Naive thymus-derived CD4-positive, alpha-beta T cell (primary cell): Measurements from ENCODE around the gene MYBPC1. TPM values are rescaled to one million over a fixed set of nuclear protein-coding genes. Genes with fewer than 3 reads are reported as not detected.
"Not testable (repeated sequence)": the region's sequence is repeated elsewhere in the genome, so short reads cannot be mapped to it uniquely, and the experiment has no call there.

Experiments used
- ATAC-seq: fragments of 150-1000 bp; cut with Tn5 transposase; 2 replicates; pipeline ENCODE4 v1.10.0; 2021; ENCODE audit warnings: mild to moderate bottlenecking, moderate library complexity
- CTCF ChIA-PET: fragments of 350-600 bp; sonication (Branson Sonifier 250); formaldehyde crosslinking; loops from one replicate; lab custom pipeline; 2021; ENCODE audit warnings: antibody characterized with exemption; lab: Charles Lee
- POLR2A ChIA-PET: fragments of 350-600 bp; sonication (Branson Sonifier 250); formaldehyde crosslinking; loops from one replicate; lab custom pipeline; 2021; ENCODE audit warnings: antibody characterized with exemption, inconsistent platforms; lab: Charles Lee
- DNase-seq, 9 donors: peaks; one replicate each; pipeline versions ENCODE4 v3.0.0 to v3.0.0-alpha.2; 2020 to 2022; ENCODE audit warnings: mixed read lengths in 1 of 9
- H3K27ac ChIP-seq: one replicate; pipeline ENCODE4 v1.7.0; 2013; ENCODE audit warnings: mild to moderate bottlenecking, low read depth, low read length, moderate library complexity
- H3K27me3 ChIP-seq, 2 donors: one replicate each; pipeline ENCODE4 v1.7.0; 2013; ENCODE audit warnings: low read length in 2 of 2, mild to moderate bottlenecking in 2 of 2, moderate library complexity in 2 of 2; ENCODE audit not compliant: control insufficient read depth in 2 of 2, insufficient read depth in 2 of 2
- H3K36me3 ChIP-seq, 3 experiments: 1 replicate in 2 of 3; 2 replicates in 1 of 3; pipeline ENCODE4 v1.7.0; 2013; ENCODE audit warnings: low read length in 3 of 3, mild to moderate bottlenecking in 3 of 3, moderate library complexity in 1 of 3; ENCODE audit not compliant: insufficient read depth in 3 of 3, control insufficient read depth in 2 of 3
- H3K4me1 ChIP-seq, 2 donors: one replicate each; pipeline ENCODE4 v1.7.0; 2013; ENCODE audit warnings: low read length in 2 of 2, mild to moderate bottlenecking in 2 of 2, moderate library complexity in 1 of 2; ENCODE audit not compliant: control insufficient read depth in 2 of 2, insufficient read depth in 2 of 2
- H3K4me3 ChIP-seq: 2 replicates; pipeline ENCODE4 v1.7.0; 2013; ENCODE audit warnings: mild to moderate bottlenecking, low read length
- H3K9me3 ChIP-seq, 3 experiments: 1 replicate in 2 of 3; 2 replicates in 1 of 3; pipeline ENCODE4 v1.7.0; 2013; ENCODE audit warnings: low read length in 3 of 3; ENCODE audit not compliant: control insufficient read depth in 2 of 3
- H3K27ac Mint-ChIP-seq, 9 donors: one replicate each; pipeline ENCODE4 v1.8.0; 2020 to 2022; ENCODE audit warnings: mixed read lengths in 9 of 9, mild to moderate bottlenecking in 8 of 9, moderate library complexity in 5 of 9, inconsistent platforms in 2 of 9
- H3K27me3 Mint-ChIP-seq, 5 donors: one replicate each; pipeline ENCODE4 v1.8.0; 2021 to 2022; ENCODE audit warnings: mixed read lengths in 5 of 5, mild to moderate bottlenecking in 1 of 5
- H3K36me3 Mint-ChIP-seq, 5 donors: one replicate each; pipeline ENCODE4 v1.8.0; 2020 to 2022; ENCODE audit warnings: mixed read lengths in 5 of 5, mild to moderate bottlenecking in 3 of 5, inconsistent platforms in 1 of 5
- H3K4me1 Mint-ChIP-seq, 7 donors: one replicate each; pipeline ENCODE4 v1.8.0; 2020 to 2022; ENCODE audit warnings: mixed read lengths in 7 of 7, mild to moderate bottlenecking in 3 of 7, inconsistent platforms in 1 of 7
- H3K4me3 Mint-ChIP-seq, 10 donors: one replicate each; pipeline ENCODE4 v1.8.0; 2020 to 2022; ENCODE audit warnings: mild to moderate bottlenecking in 10 of 10, mixed read lengths in 10 of 10, moderate library complexity in 6 of 10, inconsistent platforms in 2 of 10
- H3K9me3 Mint-ChIP-seq, 11 donors: one replicate each; pipeline ENCODE4 v1.8.0; 2020 to 2022; ENCODE audit warnings: mixed read lengths in 11 of 11, mild to moderate bottlenecking in 4 of 11, inconsistent platforms in 1 of 11, moderate library complexity in 1 of 11
- intact Hi-C, 2 donors: fragments of 100-400 bp; cut with micrococcal nuclease; formaldehyde crosslinking; loops; one replicate each; pipeline ENCODE4 v1.15.1; 2023
- polyA plus RNA-seq, 2 donors: library from polyadenylated mRNA; unstranded; fragments of 300-500 nt; fragmentation: Illumina TruSeq; gene quantifications; one replicate each; pipeline ENCODE4 v1.2.3, GENCODE V29; 2021
- total RNA-seq, 6 experiments: library from RNA in 5 of 6; stranded (reverse) in 5 of 6; gene quantifications; 1 replicate in 5 of 6; 2 replicates in 1 of 6; pipeline ENCODE4 v1.2.3 and lab custom pipeline; 2021 to 2026

The MYBPC1 gene
- total and polyA plus RNA-seq, 7 experiments from 2014 or later, result not detected

DNA sequence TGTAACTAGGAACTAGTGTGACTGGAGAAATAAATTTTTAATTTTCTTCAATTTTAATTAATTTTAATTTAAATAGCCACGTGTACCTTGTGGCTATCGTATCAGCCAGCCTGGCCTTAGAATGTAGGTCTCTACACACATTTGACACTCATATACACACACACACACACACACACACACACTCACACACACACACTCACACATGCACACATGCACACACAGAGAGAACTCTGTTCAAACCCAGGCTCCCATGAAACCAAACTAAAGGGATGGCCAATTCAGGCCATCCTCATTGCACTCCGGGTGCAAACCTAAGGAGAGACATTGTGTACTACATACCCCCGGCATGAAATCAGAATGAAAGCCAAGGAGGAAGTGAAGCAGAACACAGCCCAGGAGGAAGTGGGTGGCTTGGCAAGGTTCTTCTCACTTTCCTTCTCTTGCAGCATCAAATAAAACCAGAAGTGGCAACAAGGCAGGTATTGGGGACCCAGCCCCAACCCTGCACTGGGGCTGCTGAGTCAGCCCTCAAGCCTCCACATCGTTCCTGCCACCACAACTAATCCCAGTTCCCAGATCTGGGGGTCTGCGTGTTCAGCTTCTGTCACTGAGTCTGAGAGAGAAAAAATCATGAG is 76.5 kb downstream of the MYBPC1 start:
- H3K36me3 Mint-ChIP-seq, result no peaks in the 10 kb centered on the region
- peak; percentile 81 for ATAC-seq
- peaks cover 3 to 14% (median 3%) of the 10 kb centered on the region in 5 donors for H3K27me3 Mint-ChIP-seq
- H3K9me3 ChIP-seq, result no peaks in the 10 kb centered on the region
- H3K36me3 ChIP-seq, result no peaks in the 10 kb centered on the region
- no peak overlapping the region for H3K4me3 ChIP-seq
- H3K4me1 Mint-ChIP-seq, result peaks cover 13 to 28% (median 21%) of the 10 kb centered on the region in 7 donors
- peak overlapping the region in 8 of 9 donors; percentile 72 to 94 (median 89) for H3K27ac Mint-ChIP-seq
- H3K4me1 ChIP-seq, result peaks cover 4 to 18% of the 10 kb centered on the region in 2 donors
- H3K4me3 Mint-ChIP-seq, result peak overlapping the region; percentile 57 to 84 (median 73)
- ChIA-PET POLR2A (interaction anchor here (0.9 kb wide), 1 partner anchor 11 kb away, joined by 3 read pairs; no protein-coding TSS in a partner anchor), CTCF (interaction anchor here (1.6 kb wide), 1 partner anchor 28 kb away, joined by 4 read pairs; no protein-coding TSS in a partner anchor)
- peak in 7 of 9 donors; percentile 27 to 71 (median 58) for DNase-seq
- H3K27me3 ChIP-seq, result no peaks in the 10 kb centered on the region
- peaks cover 0 to 3% (median 0%) of the 10 kb centered on the region in 11 donors for H3K9me3 Mint-ChIP-seq
- H3K27ac ChIP-seq, result no peak overlapping the region
- intact Hi-C loops, result loop anchor here (2.0 kb wide), 4 partner anchors 26 to 168 kb away; partner anchors contain the start of genes CHPT1 (in 1 of the 2) and GNPTAB (in 1 of the 2)

DNA sequence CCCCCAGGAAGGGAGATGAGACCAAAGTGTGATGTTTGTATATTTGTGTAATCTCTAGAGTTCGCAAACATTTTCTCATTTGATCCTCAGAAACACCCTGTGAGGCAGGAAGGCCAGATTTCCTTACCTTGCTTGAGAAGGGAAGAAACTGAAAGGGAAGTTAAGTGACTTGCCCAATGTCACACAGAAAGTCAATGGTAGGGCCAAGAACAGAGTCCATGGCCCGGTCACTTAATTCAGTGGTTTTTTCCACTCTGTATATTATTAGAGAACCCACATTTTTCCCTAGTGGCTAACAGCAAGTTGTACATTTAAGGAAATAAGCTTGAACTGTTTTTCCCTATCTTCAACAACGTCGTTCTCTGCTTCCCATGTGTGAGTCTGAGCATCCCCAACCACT is 77.1 kb downstream of the MYBPC1 start:
- peaks cover 4 to 18% of the 10 kb centered on the region in 2 donors for H3K4me1 ChIP-seq
- no peaks in the 10 kb centered on the region for H3K9me3 ChIP-seq
- Mint-ChIP-seq H3K4me3 (peak overlapping the region in 8 of 10 donors; percentile 57 to 84 (median 76)), H3K4me1 (peaks cover 13 to 28% (median 21%) of the 10 kb centered on the region in 7 donors), H3K36me3 (no peaks in the 10 kb centered on the region), H3K27ac (peak overlapping the region in 7 of 9 donors; percentile 72 to 94 (median 86)), H3K27me3 (peaks cover 0 to 10% (median 0%) of the 10 kb centered on the region in 5 donors), H3K9me3 (peaks cover 0 to 3% (median 0%) of the 10 kb centered on the region in 11 donors)
- DNase-seq (no peak), ATAC-seq (peak; percentile 26)
- ChIA-PET POLR2A (interaction anchor here (0.9 kb wide), 1 partner anchor 11 kb away, joined by 3 read pairs; no protein-coding TSS in a partner anchor), CTCF (interaction anchor here (0.8 to 1.6 kb wide), 3 partner anchors 22 to 168 kb away, joined by 3 to 4 read pairs (median 3); no protein-coding TSS in a partner anchor)
- intact Hi-C loops, result loop anchor here (2.0 kb wide), 4 partner anchors 25 to 167 kb away; partner anchors contain the start of genes CHPT1 (in 1 of the 2) and GNPTAB (in 1 of the 2)
- no peak overlapping the region for H3K4me3 ChIP-seq
- H3K36me3 ChIP-seq, result no peaks in the 10 kb centered on the region
- H3K27ac ChIP-seq, result no peak overlapping the region
- no peaks in the 10 kb centered on the region for H3K27me3 ChIP-seq

DNA sequence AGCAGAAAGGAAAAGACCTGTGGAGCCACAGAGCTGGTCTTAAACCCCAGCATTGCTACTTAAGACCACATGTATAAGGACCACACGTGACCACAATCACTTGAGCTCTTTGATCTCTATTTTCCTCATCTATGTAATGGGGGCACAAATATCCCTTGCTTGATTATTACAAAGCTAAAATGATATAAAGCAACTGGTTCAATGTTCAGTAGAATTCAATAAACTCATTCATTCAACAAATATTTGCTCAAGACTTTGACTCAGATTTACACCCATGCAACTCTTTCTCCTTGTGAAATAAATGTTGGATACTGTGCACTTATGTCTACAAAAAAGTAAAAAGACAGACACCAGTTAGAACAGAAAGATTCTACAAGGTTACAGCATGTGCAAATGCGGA is 80.8 kb downstream of the MYBPC1 start:
- intact Hi-C loops, result no loop called here
- Mint-ChIP-seq H3K4me3 (no peak overlapping the region), H3K4me1 (peaks cover 9 to 20% (median 16%) of the 10 kb centered on the region in 7 donors), H3K9me3 (peaks cover 0 to 3% (median 0%) of the 10 kb centered on the region in 11 donors), H3K36me3 (no peaks in the 10 kb centered on the region), H3K27ac (no peak overlapping the region), H3K27me3 (peaks cover 0 to 23% (median 0%) of the 10 kb centered on the region in 5 donors)
- Histone ChIP-seq H3K4me1 (peaks cover 4 to 17% of the 10 kb centered on the region in 2 donors), H3K36me3 (no peaks in the 10 kb centered on the region), H3K27me3 (no peaks in the 10 kb centered on the region), H3K9me3 (no peaks in the 10 kb centered on the region), H3K4me3 (no peak overlapping the region), H3K27ac (no peak overlapping the region)
- ChIA-PET POLR2A (no interaction called here), CTCF (no interaction called here)
- DNase-seq, result no peak
- ATAC-seq, result no peak

DNA sequence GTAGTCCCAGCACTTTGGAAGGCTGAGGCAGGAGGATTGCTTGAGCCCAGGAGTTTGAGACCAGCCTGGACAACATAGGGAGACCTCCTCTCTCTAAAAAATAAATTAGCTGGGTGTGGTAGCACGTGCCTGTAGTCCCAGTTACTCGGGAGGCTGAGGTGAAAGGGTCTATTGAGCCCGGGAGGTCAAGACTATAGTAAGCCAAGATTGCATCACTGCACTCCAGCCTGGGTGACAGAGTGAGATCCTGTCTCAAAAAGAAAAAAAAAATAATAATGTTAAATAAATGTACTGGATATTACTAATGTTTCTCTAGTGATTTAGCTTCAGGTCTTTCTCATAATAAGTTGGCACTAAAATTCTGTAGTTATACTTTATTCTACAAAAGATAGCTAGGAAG is 81.7 kb downstream of the MYBPC1 start:
- Mint-ChIP-seq H3K4me1 (peaks cover 3 to 10% (median 8%) of the 10 kb centered on the region in 7 donors), H3K27me3 (peaks cover 0 to 23% (median 0%) of the 10 kb centered on the region in 5 donors)
- ATAC-seq, H3K9me3 ChIP-seq, H3K9me3 Mint-ChIP-seq, H3K36me3 Mint-ChIP-seq, DNase-seq, H3K4me3 ChIP-seq, H3K36me3 ChIP-seq, H3K27me3 ChIP-seq, CTCF ChIA-PET, H3K27ac ChIP-seq, H3K4me1 ChIP-seq, H3K4me3 Mint-ChIP-seq, H3K27ac Mint-ChIP-seq, intact Hi-C loops: not testable (repeated sequence)
- POLR2A ChIA-PET, result interaction anchor here (0.7 to 0.8 kb wide), 2 partner anchors 13 to 138 kb away, joined by 3 to 4 read pairs; no protein-coding TSS in a partner anchor

DNA sequence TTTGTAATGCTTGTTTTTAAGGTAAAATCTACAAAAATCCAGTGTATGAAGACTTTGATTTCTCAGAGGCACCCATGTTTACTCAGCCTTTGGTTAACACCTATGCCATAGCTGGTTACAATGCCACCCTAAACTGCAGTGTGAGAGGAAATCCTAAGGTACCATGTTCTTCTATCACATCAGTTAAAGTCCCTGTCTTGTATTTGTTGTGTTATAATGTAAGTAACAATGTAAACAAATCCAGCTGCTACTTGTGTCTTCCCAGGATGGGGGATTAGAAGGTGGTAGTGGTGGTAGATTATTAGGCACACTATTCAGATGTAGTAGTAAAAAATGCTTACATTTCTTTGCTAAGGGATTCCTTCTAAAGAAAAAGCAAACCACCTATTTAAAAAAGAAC is 83.3 kb downstream of the MYBPC1 start:
- no peaks in the 10 kb centered on the region for H3K36me3 Mint-ChIP-seq
- H3K27me3 ChIP-seq, result no peaks in the 10 kb centered on the region
- peaks cover 0 to 4% (median 0%) of the 10 kb centered on the region in 7 donors for H3K4me1 Mint-ChIP-seq
- no peaks in the 10 kb centered on the region for H3K36me3 ChIP-seq
- DNase-seq, result no peak
- no peaks in the 10 kb centered on the region for H3K9me3 Mint-ChIP-seq
- no peak overlapping the region for H3K4me3 Mint-ChIP-seq
- no peak overlapping the region for H3K27ac Mint-ChIP-seq
- H3K27me3 Mint-ChIP-seq, result peaks cover 0 to 25% (median 0%) of the 10 kb centered on the region in 5 donors
- ChIA-PET CTCF (no interaction called here), POLR2A (no interaction called here)
- H3K4me1 ChIP-seq, result no peaks in the 10 kb centered on the region
- H3K9me3 ChIP-seq, result no peaks in the 10 kb centered on the region
- no peak overlapping the region for H3K27ac ChIP-seq
- intact Hi-C loops, result no loop called here
- ATAC-seq, result no peak
- H3K4me3 ChIP-seq, result no peak overlapping the region

DNA sequence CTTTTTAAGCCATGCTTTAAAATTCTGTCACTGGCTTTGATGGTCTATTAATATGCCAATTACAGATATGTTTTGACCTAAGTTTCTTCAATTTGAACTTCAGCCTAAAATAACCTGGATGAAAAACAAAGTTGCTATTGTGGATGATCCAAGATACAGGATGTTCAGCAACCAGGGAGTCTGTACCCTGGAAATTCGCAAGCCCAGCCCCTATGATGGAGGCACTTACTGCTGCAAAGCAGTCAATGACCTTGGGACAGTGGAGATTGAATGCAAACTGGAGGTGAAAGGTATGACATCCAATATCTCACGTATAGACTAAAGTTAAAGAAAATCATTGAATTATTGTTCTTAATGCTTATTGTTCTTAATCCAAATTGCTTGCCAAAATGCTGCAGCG is 85.5 kb downstream of the MYBPC1 start:
- no peak for ATAC-seq

More for the DNA sequence above, 85.5 kb downstream of the MYBPC1 start:
- CTCF ChIA-PET, result no interaction called here
- Histone ChIP-seq H3K4me1 (no peaks in the 10 kb centered on the region), H3K27ac (no peak overlapping the region), H3K9me3 (no peaks in the 10 kb centered on the region), H3K36me3 (no peaks in the 10 kb centered on the region), H3K27me3 (no peaks in the 10 kb centered on the region), H3K4me3 (no peak overlapping the region)
- Mint-ChIP-seq H3K36me3 (no peaks in the 10 kb centered on the region), H3K27me3 (peaks cover 4 to 34% (median 8%) of the 10 kb centered on the region in 5 donors), H3K4me1 (peaks cover 0 to 4% (median 0%) of the 10 kb centered on the region in 7 donors), H3K27ac (no peak overlapping the region), H3K4me3 (no peak overlapping the region), H3K9me3 (no peaks in the 10 kb centered on the region)
- POLR2A ChIA-PET, result no interaction called here
- intact Hi-C loops, result no loop called here
- no peak for DNase-seq
